OCI-LY1 (cell line): ENCODE results near the gene CIB4.

Source experiments
- H2AFZ ChIP-seq: fragments of 200-600 bp; sonication (generic), shearing (Covaris generic); 2 replicates; pipeline ENCODE4 v1.6.0; 2014; ENCODE audit warnings: antibody characterized with exemption, mild to moderate bottlenecking, low read length
- H3F3A ChIP-seq: fragments of 200-600 bp; sonication (generic), shearing (Covaris generic); 2 replicates; pipeline ENCODE4 v1.6.0; 2014; ENCODE audit warnings: mild to moderate bottlenecking, antibody characterized with exemption, low read length, moderate library complexity; ENCODE audit not compliant: insufficient read depth
- H3K27ac ChIP-seq: fragments of 200-600 bp; sonication (generic); 2 replicates; pipeline ENCODE4 v1.5.1; 2014; ENCODE audit warnings: low read length, mixed run types, mild to moderate bottlenecking, low read depth; ENCODE audit not compliant: poor library complexity, severe bottlenecking
- H3K27me3 ChIP-seq: fragments of 200-600 bp; sonication (generic); 2 replicates; pipeline ENCODE4 v1.6.0; 2014; ENCODE audit warnings: antibody characterized with exemption, mild to moderate bottlenecking, low read length, moderate library complexity; ENCODE audit not compliant: insufficient read depth
- H3K36me3 ChIP-seq: fragments of 200-600 bp; sonication (generic); 2 replicates; pipeline ENCODE4 v1.6.1; 2014; ENCODE audit warnings: mild to moderate bottlenecking, antibody characterized with exemption, low read length, moderate library complexity, mixed read lengths; ENCODE audit not compliant: insufficient read depth
- H3K4me1 ChIP-seq: fragments of 200-600 bp; sonication (generic); 2 replicates; pipeline ENCODE4 v1.5.1; 2014; ENCODE audit warnings: mild to moderate bottlenecking, low read length, moderate library complexity; ENCODE audit not compliant: insufficient read depth, severe bottlenecking
- H3K4me2 ChIP-seq: fragments of 200-600 bp; sonication (generic), shearing (Covaris generic); 2 replicates; pipeline ENCODE4 v1.6.1; 2014; ENCODE audit warnings: low read length
- H3K4me3 ChIP-seq: fragments of 200-600 bp; sonication (generic); 2 replicates; pipeline ENCODE4 v1.5.1; 2014; ENCODE audit warnings: low read length, low read depth, mild to moderate bottlenecking, mixed read lengths; ENCODE audit not compliant: poor library complexity, severe bottlenecking
- H3K79me2 ChIP-seq: fragments of 200-600 bp; shearing (Covaris generic); 2 replicates; pipeline ENCODE4 v1.6.1; 2016; ENCODE audit warnings: mixed run types, low read length, mixed read lengths; ENCODE audit not compliant: insufficient read depth
- H3K9ac ChIP-seq: fragments of 200-600 bp; sonication (generic), shearing (Covaris generic); 2 replicates; pipeline ENCODE4 v1.6.1; 2014; ENCODE audit warnings: mild to moderate bottlenecking, low read length, mixed read lengths
- H3K9me2 ChIP-seq: fragments of 200-600 bp; sonication (generic), shearing (Covaris generic); 2 replicates; pipeline ENCODE4 v1.6.1; 2014; ENCODE audit warnings: low read depth, mild to moderate bottlenecking, low read length, mixed read lengths
- H3K9me3 ChIP-seq: fragments of 200-600 bp; shearing (Covaris generic); 2 replicates; pipeline ENCODE4 v1.6.1; 2014; ENCODE audit warnings: low read length, mixed read lengths
- H4K20me1 ChIP-seq: fragments of 200-600 bp; sonication (generic), shearing (Covaris generic); 2 replicates; pipeline ENCODE4 v1.6.0; 2016; ENCODE audit warnings: mild to moderate bottlenecking, low read length; ENCODE audit not compliant: insufficient read depth
- EZH2 ChIP-seq: fragments of 200-600 bp; sonication (generic), shearing (Covaris generic); IDR thresholded peaks from 2 replicates; pipeline ENCODE4 v1.8.0; 2017; ENCODE audit warnings: borderline replicate concordance, mixed run types, mild to moderate bottlenecking, antibody characterized with exemption, low read length, moderate library complexity, mixed read lengths
- TF ChIP-seq, protein P1 (sequence below): fragments of 200-600 bp; sonication (generic), shearing (Covaris generic); IDR thresholded peaks from 2 replicates; pipeline ENCODE4 v1.5.1; 2017; ENCODE audit warnings: mild to moderate bottlenecking, antibody characterized with exemption, low read length, moderate library complexity, mixed read lengths

The CIB4 gene

GRCh38 chr2:26614216-26615138 lies 26.7 kb downstream of the CIB4 start:
- H3K4me1 ChIP-seq = peaks cover 7% of the 10 kb centered on the region

GRCh38 chr2:26613241-26614215 lies 27.6 kb downstream of the CIB4 start:
- Histone ChIP-seq H3K9me3 (no peaks in the 10 kb centered on the region), H3K4me2 (no peak overlapping the region), H3K4me1 (peaks cover 7% of the 10 kb centered on the region)

More at GRCh38 chr2:26614216-26615138, 26.7 kb downstream of the CIB4 start:
- Histone ChIP-seq H3K79me2 (no peaks in the 10 kb centered on the region), H3K9me3 (no peaks in the 10 kb centered on the region), H3F3A (no peaks in the 10 kb centered on the region), H3K4me3 (no peak overlapping the region), H4K20me1 (no peaks in the 10 kb centered on the region), H3K9me2 (no peaks in the 10 kb centered on the region), H2AFZ (no peak overlapping the region), H3K27me3 (0 out of 2 replicates have a peak, but pooled peaks cover 11% of the 10 kb centered on the region), H3K27ac (no peak overlapping the region), H3K9ac (no peak overlapping the region), H3K36me3 (no peaks in the 10 kb centered on the region), H3K4me2 (no peak overlapping the region)
- TF ChIP-seq, protein P1, sequence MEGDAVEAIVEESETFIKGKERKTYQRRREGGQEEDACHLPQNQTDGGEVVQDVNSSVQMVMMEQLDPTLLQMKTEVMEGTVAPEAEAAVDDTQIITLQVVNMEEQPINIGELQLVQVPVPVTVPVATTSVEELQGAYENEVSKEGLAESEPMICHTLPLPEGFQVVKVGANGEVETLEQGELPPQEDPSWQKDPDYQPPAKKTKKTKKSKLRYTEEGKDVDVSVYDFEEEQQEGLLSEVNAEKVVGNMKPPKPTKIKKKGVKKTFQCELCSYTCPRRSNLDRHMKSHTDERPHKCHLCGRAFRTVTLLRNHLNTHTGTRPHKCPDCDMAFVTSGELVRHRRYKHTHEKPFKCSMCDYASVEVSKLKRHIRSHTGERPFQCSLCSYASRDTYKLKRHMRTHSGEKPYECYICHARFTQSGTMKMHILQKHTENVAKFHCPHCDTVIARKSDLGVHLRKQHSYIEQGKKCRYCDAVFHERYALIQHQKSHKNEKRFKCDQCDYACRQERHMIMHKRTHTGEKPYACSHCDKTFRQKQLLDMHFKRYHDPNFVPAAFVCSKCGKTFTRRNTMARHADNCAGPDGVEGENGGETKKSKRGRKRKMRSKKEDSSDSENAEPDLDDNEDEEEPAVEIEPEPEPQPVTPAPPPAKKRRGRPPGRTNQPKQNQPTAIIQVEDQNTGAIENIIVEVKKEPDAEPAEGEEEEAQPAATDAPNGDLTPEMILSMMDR = no peak
- no peak for TF ChIP-seq EZH2

More at GRCh38 chr2:26613241-26614215, 27.6 kb downstream of the CIB4 start:
- no peak overlapping the region for H3K4me3 ChIP-seq
- TF ChIP-seq, protein P1 = no peak
- no peak for TF ChIP-seq EZH2
- H2AFZ ChIP-seq = no peak overlapping the region
- H3K36me3 ChIP-seq = no peaks in the 10 kb centered on the region
- no peak overlapping the region for H3K9ac ChIP-seq
- no peaks in the 10 kb centered on the region for H3K9me2 ChIP-seq
- no peaks in the 10 kb centered on the region for H4K20me1 ChIP-seq
- 0 out of 2 replicates have a peak, but pooled peaks cover 11% of the 10 kb centered on the region for H3K27me3 ChIP-seq
- H3F3A ChIP-seq = no peaks in the 10 kb centered on the region
- H3K27ac ChIP-seq = no peak overlapping the region
- no peaks in the 10 kb centered on the region for H3K79me2 ChIP-seq
